NT2/D1 (cell line): ENCODE results near the gene PROK2.
A peak's percentile ranks its signal among the peaks of the same experiment; 100 is the strongest.

ENCODE experiments used
- DNase-seq: peaks from one replicate; pipeline ENCODE4 v3.0.0-alpha.2; 2011; ENCODE audit warnings: low read depth, low spot score
- H3K27me3 ChIP-seq: 2 replicates; pipeline ENCODE4 v1.6.0; 2011; ENCODE audit warnings: mild to moderate bottlenecking; ENCODE audit not compliant: insufficient read length, insufficient read depth
- H3K36me3 ChIP-seq: 2 replicates; pipeline ENCODE4 v1.6.1; 2011; ENCODE audit warnings: mild to moderate bottlenecking, low read length, mixed read lengths; ENCODE audit not compliant: insufficient read depth, insufficient read length
- H3K4me1 ChIP-seq: 2 replicates; pipeline ENCODE4 v1.5.1; 2011; ENCODE audit not compliant: insufficient read depth, insufficient read length
- H3K4me3 ChIP-seq: 2 replicates; pipeline ENCODE4 v1.5.1; 2011; ENCODE audit warnings: low read depth; ENCODE audit not compliant: insufficient read length
- H3K9ac ChIP-seq: 2 replicates; pipeline ENCODE4 v1.6.0; 2011; ENCODE audit warnings: low read depth; ENCODE audit not compliant: insufficient read length
- H3K9me3 ChIP-seq: 2 replicates; pipeline ENCODE4 v1.5.1; 2011; ENCODE audit warnings: mild to moderate bottlenecking, low read length; ENCODE audit not compliant: insufficient read depth
- SUZ12 ChIP-seq: IDR thresholded peaks from 2 replicates; pipeline ENCODE4 v1.6.1; 2011; ENCODE audit not compliant: insufficient read length, insufficient read depth; ENCODE audit errors: extremely low read depth
- YY1 ChIP-seq: IDR thresholded peaks from 2 replicates; pipeline ENCODE4 v1.6.1; 2011; ENCODE audit not compliant: insufficient read length, insufficient read depth
- ZNF274 ChIP-seq: IDR thresholded peaks from 2 replicates; pipeline ENCODE4 v1.6.1; 2011; ENCODE audit warnings: mild to moderate bottlenecking, low read depth, low read length

Gene PROK2

DNA sequence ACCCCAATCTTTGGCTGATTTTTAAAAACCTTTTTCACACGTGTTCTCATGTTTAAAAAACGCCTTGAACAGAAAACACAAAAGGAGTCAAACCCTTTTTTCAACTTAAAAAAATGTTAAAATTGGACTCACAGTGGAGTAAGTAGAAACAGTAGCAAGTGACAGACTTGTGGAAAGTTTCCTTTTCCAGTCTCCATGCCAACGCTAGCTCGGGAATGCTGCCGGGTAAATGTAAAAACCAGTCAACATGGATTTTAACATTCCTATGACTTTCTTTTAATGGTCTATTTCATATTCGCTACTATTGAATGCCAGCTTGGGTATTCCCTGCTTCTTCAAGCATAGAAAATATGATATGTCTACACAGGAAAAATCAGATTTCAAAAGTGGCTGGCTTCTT lies 1.6 kb upstream of the PROK2 start:
- Histone ChIP-seq H3K27me3 (peaks cover 68% of the 10 kb centered on the region), H3K36me3 (no peaks in the 10 kb centered on the region), H3K9me3 (no peaks in the 10 kb centered on the region), H3K4me3 (no peak overlapping the region), H3K9ac (no peak overlapping the region), H3K4me1 (peaks cover 4% of the 10 kb centered on the region)
- no peak for DNase-seq
- TF ChIP-seq SUZ12 (no peak), YY1 (no peak), ZNF274 (no peak)

DNA sequence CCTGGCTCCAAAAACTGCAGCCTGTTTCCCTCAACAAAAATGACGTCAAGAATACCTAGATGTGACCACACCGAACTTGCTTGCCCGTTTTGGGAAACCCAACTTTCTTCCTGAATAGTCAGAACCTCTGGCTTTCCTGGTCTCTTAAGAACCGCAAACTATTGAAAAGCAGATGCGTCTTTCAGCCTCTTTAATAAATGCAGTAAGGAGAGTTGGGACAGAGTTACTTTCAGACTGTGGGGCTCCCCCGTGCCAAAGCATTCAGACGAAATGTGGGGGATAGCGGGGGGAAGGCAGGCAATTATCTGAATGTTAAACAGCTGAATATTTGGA lies 1.2 kb upstream of the PROK2 start:
- Histone ChIP-seq H3K9ac (no peak overlapping the region), H3K4me3 (no peak overlapping the region), H3K27me3 (peaks cover 72% of the 10 kb centered on the region), H3K9me3 (no peaks in the 10 kb centered on the region), H3K36me3 (no peaks in the 10 kb centered on the region), H3K4me1 (peaks cover 4% of the 10 kb centered on the region)
- TF ChIP-seq SUZ12 = no peak
- TF ChIP-seq ZNF274 = no peak
- TF ChIP-seq YY1 = no peak
- no peak for DNase-seq

- H3K4me3 ChIP-seq = peak overlapping the region; percentile 40
These were observed 726 bp upstream of the PROK2 start for GRCh38 chr3:71785532-71786216.

DNA sequence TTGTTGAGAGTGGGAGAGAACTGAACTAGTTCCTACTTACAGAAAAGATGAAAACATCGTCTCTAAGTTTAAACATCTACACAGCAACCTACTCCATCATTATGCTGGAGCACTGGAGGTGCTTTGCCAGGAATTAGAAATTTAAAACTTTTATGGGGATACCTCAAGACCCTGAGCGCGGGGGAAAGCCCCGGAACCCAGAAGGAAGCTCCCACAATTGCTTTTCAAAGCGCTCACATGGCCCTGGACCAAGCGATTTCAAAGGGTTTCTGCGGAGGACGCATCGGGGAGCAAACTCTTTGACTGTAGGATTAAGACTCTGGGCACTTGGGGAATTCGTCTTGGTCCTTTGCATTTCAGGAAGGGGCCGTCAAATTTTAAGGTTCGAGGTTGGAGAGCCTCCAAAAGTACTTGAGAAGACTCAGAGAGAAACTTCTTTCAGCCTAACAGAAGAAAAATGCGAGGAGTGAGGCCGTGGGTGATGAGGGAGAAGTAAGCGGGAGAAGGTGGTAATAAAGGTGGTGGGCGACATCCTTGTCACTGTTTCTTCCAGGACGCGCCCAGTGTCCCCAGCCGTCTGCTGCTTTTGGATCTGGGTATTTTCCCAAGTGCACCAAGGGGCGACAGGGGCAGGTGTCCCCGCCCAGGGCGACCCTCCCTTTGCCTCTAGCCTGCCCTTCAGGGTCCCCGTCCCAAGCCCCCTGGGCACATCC lies 591 bp downstream of the PROK2 start:
- no peak for DNase-seq
- Histone ChIP-seq H3K4me3 (peak overlapping the region; percentile 40), H3K36me3 (no peaks in the 10 kb centered on the region), H3K4me1 (peaks cover 6% of the 10 kb centered on the region), H3K9me3 (no peaks in the 10 kb centered on the region), H3K9ac (peak overlapping the region; percentile 39), H3K27me3 (peaks cover 72% of the 10 kb centered on the region)
- TF ChIP-seq ZNF274 (no peak), SUZ12 (peak; percentile 46), YY1 (no peak)

More at GRCh38 chr3:71785532-71786216, 726 bp upstream of the PROK2 start:
- TF ChIP-seq YY1 = no peak
- TF ChIP-seq SUZ12 = peak; percentile 25
- no peak for DNase-seq
- Histone ChIP-seq H3K4me1 (peaks cover 4% of the 10 kb centered on the region), H3K9me3 (no peaks in the 10 kb centered on the region), H3K9ac (no peak overlapping the region), H3K27me3 (peaks cover 72% of the 10 kb centered on the region), H3K36me3 (no peaks in the 10 kb centered on the region)

GRCh38 chr3:71783152-71783551 lies 1.8 kb downstream of the PROK2 start:
- H3K4me3 ChIP-seq = no peak overlapping the region
- H3K9ac ChIP-seq = no peak overlapping the region
- no peak for DNase-seq
- H3K4me1 ChIP-seq = peaks cover 6% of the 10 kb centered on the region
- TF ChIP-seq ZNF274 (no peak), YY1 (no peak), SUZ12 (no peak)
- no peaks in the 10 kb centered on the region for H3K36me3 ChIP-seq
- H3K27me3 ChIP-seq = peaks cover 69% of the 10 kb centered on the region
- no peaks in the 10 kb centered on the region for H3K9me3 ChIP-seq

GRCh38 chr3:71780430-71780829 lies 4.5 kb downstream of the PROK2 start:
- Histone ChIP-seq H3K4me1 (peaks cover 3% of the 10 kb centered on the region), H3K9me3 (no peaks in the 10 kb centered on the region), H3K4me3 (no peak overlapping the region), H3K9ac (no peak overlapping the region), H3K36me3 (no peaks in the 10 kb centered on the region), H3K27me3 (peaks cover 43% of the 10 kb centered on the region)
- no peak for DNase-seq
- no peak for TF ChIP-seq SUZ12
- no peak for TF ChIP-seq ZNF274
- no peak for TF ChIP-seq YY1

DNA sequence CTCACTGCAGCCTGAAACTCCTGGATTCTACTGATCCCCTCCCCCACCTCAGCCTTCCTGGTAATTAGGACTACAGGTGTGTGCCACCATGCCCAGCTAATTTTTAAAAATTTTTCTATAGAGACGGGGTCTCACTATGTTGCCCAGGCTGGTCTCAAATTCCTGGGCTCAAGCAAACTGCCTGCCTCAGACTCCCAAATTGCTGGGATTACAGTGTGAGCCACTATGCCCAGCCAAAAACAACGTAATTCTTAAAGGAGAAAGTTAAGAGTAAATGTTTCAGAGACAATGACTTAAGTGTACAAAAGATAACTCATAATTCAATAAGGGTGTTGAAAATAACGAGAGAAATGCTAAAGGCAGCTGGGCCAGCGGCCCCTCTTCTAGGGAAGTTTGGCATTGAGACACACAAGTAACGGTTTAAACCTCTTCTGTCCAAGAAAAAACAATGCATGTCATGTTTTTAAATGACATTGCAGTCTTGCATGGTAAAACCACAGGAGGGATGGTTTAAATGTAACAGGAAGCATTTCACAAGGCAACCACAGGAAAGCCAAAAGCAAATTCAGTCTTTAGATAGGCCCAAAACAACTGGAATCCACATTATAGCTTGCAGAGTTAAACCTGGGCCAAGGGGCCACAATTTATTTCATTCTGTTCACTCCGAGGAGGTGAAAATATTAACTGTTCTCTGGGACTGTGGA lies 5.1 kb downstream of the PROK2 start:
- Histone ChIP-seq H3K36me3 (no peaks in the 10 kb centered on the region), H3K9me3 (no peaks in the 10 kb centered on the region), H3K9ac (no peak overlapping the region), H3K4me3 (no peak overlapping the region), H3K4me1 (peaks cover 2% of the 10 kb centered on the region), H3K27me3 (peaks cover 37% of the 10 kb centered on the region)
- TF ChIP-seq YY1 (no peak), SUZ12 (no peak), ZNF274 (no peak)
- DNase-seq = no peak
